Fibroblast of lung (primary cell): Measurements from ENCODE around the gene ZSCAN2. TPM values are rescaled to one million over a fixed set of nuclear protein-coding genes. Genes with fewer than 3 reads are reported as not detected.

Source experiments
- DNase-seq, 2 donors: peaks; one replicate each; pipeline versions ENCODE4 v3.0.0 to v3.0.0-alpha.2; 2010; ENCODE audit warnings: low read depth in 2 of 2
- H2AFZ ChIP-seq: 2 replicates; pipeline ENCODE4 v1.5.1; 2012; ENCODE audit warnings: low read length, control low read depth, inconsistent platforms
- H3K27ac ChIP-seq: 2 replicates; pipeline ENCODE4 v1.5.1; 2011; ENCODE audit warnings: low read length, control low read depth; ENCODE audit not compliant: insufficient read depth
- H3K27me3 ChIP-seq: 2 replicates; pipeline ENCODE4 v1.5.1; 2011; ENCODE audit warnings: mild to moderate bottlenecking, low read length; ENCODE audit not compliant: control insufficient read depth, insufficient read depth
- H3K36me3 ChIP-seq: 2 replicates; pipeline ENCODE4 v1.5.1; 2011; ENCODE audit warnings: low read length; ENCODE audit not compliant: control insufficient read depth, insufficient read depth
- H3K4me1 ChIP-seq: 2 replicates; pipeline ENCODE4 v1.5.1; 2011; ENCODE audit warnings: low read length; ENCODE audit not compliant: control insufficient read depth, insufficient read depth; ENCODE audit errors: extremely low read depth
- H3K4me2 ChIP-seq: 2 replicates; pipeline ENCODE4 v1.5.1; 2011; ENCODE audit warnings: low read length, control low read depth; ENCODE audit not compliant: insufficient read depth; ENCODE audit errors: extremely low read depth
- H3K4me3 ChIP-seq, 4 experiments: fragments of 200-600 bp in 1 of 4; sonication (generic) in 1 of 4; replicated peaks in 1 of 4; 2 replicates each; pipeline ENCODE4 v1.5.1; 2011 to 2016; ENCODE audit warnings: low read length in 4 of 4, low read depth in 3 of 4, mild to moderate bottlenecking in 3 of 4, control low read depth in 2 of 4, inconsistent platforms in 1 of 4, mixed read lengths in 1 of 4; ENCODE audit not compliant: insufficient read depth in 1 of 4; ENCODE audit errors: control extremely low read depth in 1 of 4
- H3K79me2 ChIP-seq: 2 replicates; pipeline ENCODE4 v1.5.1; 2012; ENCODE audit warnings: mild to moderate bottlenecking, low read length, inconsistent platforms; ENCODE audit not compliant: control insufficient read depth, insufficient read depth
- H3K9ac ChIP-seq: 2 replicates; pipeline ENCODE4 v1.5.1; 2011; ENCODE audit warnings: mild to moderate bottlenecking, low read length, control low read depth; ENCODE audit not compliant: insufficient read depth
- H3K9me3 ChIP-seq: 2 replicates; pipeline ENCODE4 v1.5.1; 2012; ENCODE audit warnings: low read depth, low read length; ENCODE audit not compliant: control insufficient read depth, insufficient read depth
- H4K20me1 ChIP-seq: 2 replicates; pipeline ENCODE4 v1.5.1; 2011; ENCODE audit warnings: low read length; ENCODE audit not compliant: control insufficient read depth, insufficient read depth; ENCODE audit errors: extremely low read depth
- CTCF ChIP-seq, 2 donors: IDR thresholded peaks in 1 of 2; conservative IDR thresholded peaks in 1 of 2; 1 replicate in 1 of 2; 2 replicates in 1 of 2; pipeline ENCODE4 v1.5.1; 2011 to 2012; ENCODE audit warnings: low read length in 2 of 2, control low read depth in 1 of 2, inconsistent platforms in 1 of 2, low read depth in 1 of 2, mild to moderate bottlenecking in 1 of 2
- EZH2 ChIP-seq: IDR thresholded peaks from 2 replicates; pipeline ENCODE4 v1.5.1; 2012; ENCODE audit warnings: low read length, control low read depth, mild to moderate bottlenecking; ENCODE audit errors: missing control alignments
- polyA plus RNA-seq, 2 donors: library from polyadenylated mRNA; depleted of rRNA in 1 of 2; stranded (reverse) in 1 of 2; unstranded in 1 of 2; fragments of >200 nt; gene quantifications; 2 replicates each; pipeline ENCODE4 v1.2.1, GENCODE V29; 2011 to 2012; ENCODE audit warnings: missing spikeins in 1 of 2
- total RNA-seq: library from RNA; depleted of rRNA; stranded (reverse); fragments of >200 nt; gene quantifications from 2 replicates; pipeline ENCODE4 v1.2.1, GENCODE V29; 2014

ZSCAN2 gene
- total and polyA plus RNA-seq, 2 donors (not counting 1 experiment from before 2014, with no cell fraction given) = 6.4 to 9.2 TPM

GRCh38 chr15:84645496-84645895, 44.7 kb downstream of the ZSCAN2 start:
- DNase-seq = no peak
- Histone ChIP-seq H3K4me2 (no peak overlapping the region), H3K9me3 (no peaks in the 10 kb centered on the region), H4K20me1 (no peaks in the 10 kb centered on the region), H3K9ac (no peak overlapping the region), H3K27ac (no peak overlapping the region), H3K4me1 (no peaks in the 10 kb centered on the region), H3K36me3 (peaks cover 36% of the 10 kb centered on the region), H3K79me2 (no peaks in the 10 kb centered on the region), H3K4me3 (no peak overlapping the region), H3K27me3 (no peaks in the 10 kb centered on the region), H2AFZ (no peak overlapping the region)
- no peak for TF ChIP-seq EZH2
- TF ChIP-seq CTCF (conservative IDR thresholded peaks at IDR 0.05 in 1 of 2, IDR thresholded peaks at IDR 0.05 in 1 of 2; ENCODE audit: low read depth in 1 of 2, low read length in 2 of 2) = no peak

DNA sequence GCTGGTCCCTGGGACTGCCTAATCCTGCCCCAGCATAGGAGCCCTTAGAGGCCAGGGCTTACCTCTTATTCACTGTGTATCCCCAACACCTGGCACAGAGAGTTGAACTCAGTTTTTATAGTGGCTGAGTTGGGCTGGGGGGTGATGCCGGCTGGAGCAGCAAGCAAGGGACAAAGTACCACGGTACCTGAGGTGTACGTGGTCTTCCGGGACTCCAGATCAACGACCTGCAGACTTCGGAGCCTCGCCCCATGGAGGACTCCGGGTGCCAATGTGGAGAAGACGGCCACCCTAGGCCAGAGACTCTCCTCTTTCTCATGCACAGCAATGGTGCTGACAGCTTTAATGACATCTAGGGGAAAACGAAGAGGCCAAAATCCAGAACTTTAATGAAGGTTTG, 45.2 kb downstream of the ZSCAN2 start:
- TF ChIP-seq CTCF (conservative IDR thresholded peaks at IDR 0.05 in 1 of 2, IDR thresholded peaks at IDR 0.05 in 1 of 2; ENCODE audit: low read depth in 1 of 2, low read length in 2 of 2) (no peak), EZH2 (no peak)
- DNase-seq = no peak
- H3K9ac ChIP-seq = no peak overlapping the region
- H2AFZ ChIP-seq = no peak overlapping the region
- H3K36me3 ChIP-seq = peaks cover 34% of the 10 kb centered on the region
- H4K20me1 ChIP-seq = no peaks in the 10 kb centered on the region
- H3K27ac ChIP-seq = no peak overlapping the region
- H3K79me2 ChIP-seq = no peaks in the 10 kb centered on the region
- H3K9me3 ChIP-seq = no peaks in the 10 kb centered on the region
- H3K4me2 ChIP-seq = no peak overlapping the region
- H3K4me3 ChIP-seq = no peak overlapping the region
- H3K27me3 ChIP-seq = no peaks in the 10 kb centered on the region
- H3K4me1 ChIP-seq = no peaks in the 10 kb centered on the region

DNA sequence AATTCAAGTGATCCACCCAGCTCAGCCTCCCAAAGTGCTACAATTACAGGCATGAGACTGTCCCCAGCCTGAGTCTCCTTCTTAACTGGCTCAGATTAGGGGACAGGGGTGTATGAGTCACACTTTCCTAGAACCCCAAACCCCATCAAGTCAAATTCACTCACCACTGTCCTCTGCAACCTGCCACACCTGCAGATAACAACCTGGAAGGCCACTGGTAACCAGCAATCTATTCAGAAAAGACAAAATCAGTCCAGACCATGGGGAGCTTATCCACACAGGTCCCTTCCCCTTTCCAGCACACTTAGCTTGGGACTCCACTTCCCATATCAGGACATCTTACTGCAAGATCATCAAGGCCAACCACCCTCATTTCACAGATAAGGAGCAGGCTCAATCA, 46.9 kb downstream of the ZSCAN2 start:
- H3K27ac ChIP-seq = no peak overlapping the region
- H3K36me3 ChIP-seq = peaks cover 38% of the 10 kb centered on the region
- TF ChIP-seq CTCF (conservative IDR thresholded peaks at IDR 0.05 in 1 of 2, IDR thresholded peaks at IDR 0.05 in 1 of 2; ENCODE audit: low read depth in 1 of 2, low read length in 2 of 2) (no peak), EZH2 (no peak)
- no peak for DNase-seq
- peaks cover 5% of the 10 kb centered on the region for H3K79me2 ChIP-seq
- no peak overlapping the region for H3K4me2 ChIP-seq
- H3K9me3 ChIP-seq = no peaks in the 10 kb centered on the region
- H4K20me1 ChIP-seq = no peaks in the 10 kb centered on the region
- H3K4me3 ChIP-seq = no peak overlapping the region
- H2AFZ ChIP-seq = no peak overlapping the region
- H3K9ac ChIP-seq = no peak overlapping the region
- no peaks in the 10 kb centered on the region for H3K27me3 ChIP-seq
- H3K4me1 ChIP-seq = peaks cover 2% of the 10 kb centered on the region
